Measurements from ENCODE around the gene GAA. TPM values are rescaled to one million over a fixed set of nuclear protein-coding genes. Genes with fewer than 3 reads are reported as not detected.
A peak's percentile ranks its signal among the peaks of the same experiment; 100 is the strongest.

Gene GAA
- total and polyA plus RNA-seq, 2 of the 13 experiments (the other 11 are each of a cell fraction or from before 2014, with no cell fraction given), result 21.6 to 36.4 TPM

DNA sequence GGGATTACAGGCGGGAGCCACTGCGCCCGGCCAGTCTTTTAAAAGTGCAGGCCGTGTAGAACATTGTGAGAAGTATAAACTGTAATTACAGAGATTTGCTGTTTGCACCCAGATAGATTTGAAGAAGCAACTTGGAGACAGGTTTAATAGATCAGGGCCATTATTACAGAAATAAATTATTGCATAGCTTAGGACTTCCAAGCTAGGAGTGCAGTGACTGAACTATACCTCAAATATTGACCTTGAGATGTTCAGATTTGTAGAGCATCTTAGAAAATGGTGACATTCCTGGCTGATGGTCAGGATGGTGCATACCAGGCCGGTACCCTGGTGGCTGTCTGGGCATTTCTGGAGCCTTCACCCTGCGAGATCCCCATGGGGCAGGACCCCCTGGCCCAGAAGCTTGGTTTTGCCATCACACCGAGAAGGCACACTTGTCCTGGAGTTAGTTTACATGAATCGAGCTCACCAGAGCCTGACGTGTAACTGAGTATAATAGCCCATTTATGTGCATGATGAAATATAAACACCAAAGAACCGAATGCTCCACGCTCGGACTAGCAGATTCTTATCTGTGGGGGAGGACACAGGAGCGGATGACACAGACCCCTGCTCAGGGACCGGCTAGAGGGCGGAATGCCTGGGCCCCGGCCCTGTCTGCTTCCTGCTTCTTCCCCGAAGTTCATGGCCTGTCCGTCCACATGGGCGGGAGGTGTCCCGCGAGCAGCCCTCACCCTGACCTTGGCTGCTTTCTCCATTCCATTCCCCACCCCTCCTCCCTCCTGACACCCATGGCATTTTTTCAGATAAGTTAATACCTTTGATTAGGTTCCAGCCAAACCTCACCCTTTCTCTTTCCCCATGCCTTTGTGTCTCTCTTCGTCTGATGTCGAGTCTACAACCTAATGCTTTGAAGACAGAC, 32.8 kb upstream of the GAA start (continued):
- TF ChIP-seq FOXP4 (CRISPR knock-in tag; IDR thresholded peaks at IDR 0.05) (peak; percentile 48; the same call in 1 of the 2 replicates), TRAFD1 (CRISPR knock-in tag; IDR thresholded peaks at IDR 0.05; ENCODE audit: borderline replicate concordance) (no peak), ZC3H13 (CRISPR knock-in tag; IDR thresholded peaks at IDR 0.05) (no peak), ZNF207 (IDR thresholded peaks at IDR 0.05; ENCODE audit: borderline replicate concordance) (no peak), ZNF672 (CRISPR knock-in tag; IDR thresholded peaks at IDR 0.05) (no peak), HNF1A (IDR thresholded peaks at IDR 0.05; ENCODE audit: low read depth) (no peak), HNF1A (CRISPR knock-in tag; IDR thresholded peaks at IDR 0.05; ENCODE audit: borderline replicate concordance) (peak; percentile 26; the same call in 1 of the 2 replicates), CBFB (CRISPR knock-in tag; IDR thresholded peaks at IDR 0.05) (no peak), ATM (IDR thresholded peaks at IDR 0.05; ENCODE audit: borderline replicate concordance) (no peak), CSRNP1 (CRISPR knock-in tag; IDR thresholded peaks at IDR 0.05) (no peak), ZNF180 (CRISPR knock-in tag; IDR thresholded peaks at IDR 0.05; ENCODE audit: borderline replicate concordance, low read depth) (no peak), ZNF264 (CRISPR knock-in tag; IDR thresholded peaks at IDR 0.05) (no peak), POLR2A (IDR thresholded peaks at IDR 0.05; ENCODE audit: insufficient read depth in 1 of 2, low read depth in 2 of 2, low read length in 2 of 2) (0 out of 4 replicates have a peak, but pooled peaks of 1 of the 2 experiments have one; percentile 47)
- TF ChIP-seq, protein P1, sequence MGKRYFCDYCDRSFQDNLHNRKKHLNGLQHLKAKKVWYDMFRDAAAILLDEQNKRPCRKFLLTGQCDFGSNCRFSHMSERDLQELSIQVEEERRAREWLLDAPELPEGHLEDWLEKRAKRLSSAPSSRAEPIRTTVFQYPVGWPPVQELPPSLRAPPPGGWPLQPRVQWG (CRISPR knock-in tag; IDR thresholded peaks at IDR 0.05; ENCODE audit: borderline replicate concordance, low read depth), result no peak
- TF ChIP-seq, protein P2, sequence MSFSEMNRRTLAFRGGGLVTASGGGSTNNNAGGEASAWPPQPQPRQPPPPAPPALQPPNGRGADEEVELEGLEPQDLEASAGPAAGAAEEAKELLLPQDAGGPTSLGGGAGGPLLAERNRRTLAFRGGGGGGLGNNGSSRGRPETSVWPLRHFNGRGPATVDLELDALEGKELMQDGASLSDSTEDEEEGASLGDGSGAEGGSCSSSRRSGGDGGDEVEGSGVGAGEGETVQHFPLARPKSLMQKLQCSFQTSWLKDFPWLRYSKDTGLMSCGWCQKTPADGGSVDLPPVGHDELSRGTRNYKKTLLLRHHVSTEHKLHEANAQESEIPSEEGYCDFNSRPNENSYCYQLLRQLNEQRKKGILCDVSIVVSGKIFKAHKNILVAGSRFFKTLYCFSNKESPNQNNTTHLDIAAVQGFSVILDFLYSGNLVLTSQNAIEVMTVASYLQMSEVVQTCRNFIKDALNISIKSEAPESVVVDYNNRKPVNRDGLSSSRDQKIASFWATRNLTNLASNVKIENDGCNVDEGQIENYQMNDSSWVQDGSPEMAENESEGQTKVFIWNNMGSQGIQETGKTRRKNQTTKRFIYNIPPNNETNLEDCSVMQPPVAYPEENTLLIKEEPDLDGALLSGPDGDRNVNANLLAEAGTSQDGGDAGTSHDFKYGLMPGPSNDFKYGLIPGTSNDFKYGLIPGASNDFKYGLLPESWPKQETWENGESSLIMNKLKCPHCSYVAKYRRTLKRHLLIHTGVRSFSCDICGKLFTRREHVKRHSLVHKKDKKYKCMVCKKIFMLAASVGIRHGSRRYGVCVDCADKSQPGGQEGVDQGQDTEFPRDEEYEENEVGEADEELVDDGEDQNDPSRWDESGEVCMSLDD (CRISPR knock-in tag; IDR thresholded peaks at IDR 0.05; ENCODE audit: borderline replicate concordance), result no peak

Measured in HepG2 (cell line).